ENCODE measurements around the gene PLEKHD1.

GRCh38 chr14:69572841-69573135 is 88.3 kb downstream of the PLEKHD1 start:
- no peak for TF ChIP-seq CSRNP3 (CRISPR knock-in tag; IDR thresholded peaks at IDR 0.05)
- TF ChIP-seq RARB (CRISPR knock-in tag; IDR thresholded peaks at IDR 0.05), result no peak
- TF ChIP-seq ZFP30 (CRISPR knock-in tag; IDR thresholded peaks at IDR 0.05), result no peak
- TF ChIP-seq ARNTL (CRISPR knock-in tag; IDR thresholded peaks at IDR 0.05; ENCODE audit: borderline replicate concordance, low read depth), result no peak
- TF ChIP-seq ZNF8 (CRISPR knock-in tag; IDR thresholded peaks at IDR 0.05), result no peak
- TF ChIP-seq CSDC2 (CRISPR knock-in tag; IDR thresholded peaks at IDR 0.05), result no peak
- TF ChIP-seq, protein P1, sequence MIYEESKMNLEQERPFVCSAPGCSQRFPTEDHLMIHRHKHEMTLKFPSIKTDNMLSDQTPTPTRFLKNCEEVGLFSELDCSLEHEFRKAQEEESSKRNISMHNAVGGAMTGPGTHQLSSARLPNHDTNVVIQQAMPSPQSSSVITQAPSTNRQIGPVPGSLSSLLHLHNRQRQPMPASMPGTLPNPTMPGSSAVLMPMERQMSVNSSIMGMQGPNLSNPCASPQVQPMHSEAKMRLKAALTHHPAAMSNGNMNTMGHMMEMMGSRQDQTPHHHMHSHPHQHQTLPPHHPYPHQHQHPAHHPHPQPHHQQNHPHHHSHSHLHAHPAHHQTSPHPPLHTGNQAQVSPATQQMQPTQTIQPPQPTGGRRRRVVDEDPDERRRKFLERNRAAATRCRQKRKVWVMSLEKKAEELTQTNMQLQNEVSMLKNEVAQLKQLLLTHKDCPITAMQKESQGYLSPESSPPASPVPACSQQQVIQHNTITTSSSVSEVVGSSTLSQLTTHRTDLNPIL (CRISPR knock-in tag; IDR thresholded peaks at IDR 0.05; ENCODE audit: low read depth), result no peak
- TF ChIP-seq, protein P2, sequence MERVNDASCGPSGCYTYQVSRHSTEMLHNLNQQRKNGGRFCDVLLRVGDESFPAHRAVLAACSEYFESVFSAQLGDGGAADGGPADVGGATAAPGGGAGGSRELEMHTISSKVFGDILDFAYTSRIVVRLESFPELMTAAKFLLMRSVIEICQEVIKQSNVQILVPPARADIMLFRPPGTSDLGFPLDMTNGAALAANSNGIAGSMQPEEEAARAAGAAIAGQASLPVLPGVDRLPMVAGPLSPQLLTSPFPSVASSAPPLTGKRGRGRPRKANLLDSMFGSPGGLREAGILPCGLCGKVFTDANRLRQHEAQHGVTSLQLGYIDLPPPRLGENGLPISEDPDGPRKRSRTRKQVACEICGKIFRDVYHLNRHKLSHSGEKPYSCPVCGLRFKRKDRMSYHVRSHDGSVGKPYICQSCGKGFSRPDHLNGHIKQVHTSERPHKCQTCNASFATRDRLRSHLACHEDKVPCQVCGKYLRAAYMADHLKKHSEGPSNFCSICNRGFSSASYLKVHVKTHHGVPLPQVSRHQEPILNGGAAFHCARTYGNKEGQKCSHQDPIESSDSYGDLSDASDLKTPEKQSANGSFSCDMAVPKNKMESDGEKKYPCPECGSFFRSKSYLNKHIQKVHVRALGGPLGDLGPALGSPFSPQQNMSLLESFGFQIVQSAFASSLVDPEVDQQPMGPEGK (CRISPR knock-in tag; IDR thresholded peaks at IDR 0.05; ENCODE audit: borderline replicate concordance), result no peak
